H1 (cell line): ENCODE results near the gene THADA. TPM values are rescaled to one million over a fixed set of nuclear protein-coding genes. Genes with fewer than 3 reads are reported as not detected.

Source experiments
- E2F6 ChIP-seq: IDR thresholded peaks from 2 replicates; pipeline ENCODE4 v1.6.1; 2012; ENCODE audit warnings: inconsistent platforms
- polyA plus RNA-seq, 7 experiments: library from polyadenylated mRNA; depleted of rRNA in 3 of 7; stranded (reverse) in 5 of 7; unstranded in 2 of 7; fragments of >200 nt in 5 of 7; fragments of 200-250 nt in 2 of 7; gene quantifications; 1 replicate in 5 of 7; 2 replicates in 1 of 7; 4 replicates in 1 of 7; pipeline versions ENCODE4 v1.2.1 to v1.2.3, GENCODE V29; 2011 to 2013; ENCODE audit warnings: missing spikeins in 2 of 7, mixed read lengths in 2 of 7
- total RNA-seq: library from RNA; stranded (reverse); fragmentation: NEBNext Ultra II Directional; extraction: Animal tissue kit (Norgen Biotek cat#: 25700); gene quantifications from 2 replicates; pipeline ENCODE4 v1.2.1, GENCODE V29; 2021

The THADA gene
- total and polyA plus RNA-seq, 2 of the 8 experiments (the other 6 are each of a cell fraction or from before 2014, with no cell fraction given) = 22.4 to 26.8 TPM

- TF ChIP-seq E2F6 = no peak
Measured at GRCh38 chr2:43642363-43642762, 46.5 kb upstream of the THADA start (continued).
